ENCODE data around the gene ATRIP. TPM values are rescaled to one million over a fixed set of nuclear protein-coding genes. Genes with fewer than 3 reads are reported as not detected.
"Not testable (repeated sequence)": the region's sequence is repeated elsewhere in the genome, so short reads cannot be mapped to it uniquely, and the experiment has no call there.

ATRIP gene
- polyA plus RNA-seq, 1 donor (not counting 4 experiments of a cell fraction or from before 2014, with no cell fraction given), result 9.7 TPM

DNA sequence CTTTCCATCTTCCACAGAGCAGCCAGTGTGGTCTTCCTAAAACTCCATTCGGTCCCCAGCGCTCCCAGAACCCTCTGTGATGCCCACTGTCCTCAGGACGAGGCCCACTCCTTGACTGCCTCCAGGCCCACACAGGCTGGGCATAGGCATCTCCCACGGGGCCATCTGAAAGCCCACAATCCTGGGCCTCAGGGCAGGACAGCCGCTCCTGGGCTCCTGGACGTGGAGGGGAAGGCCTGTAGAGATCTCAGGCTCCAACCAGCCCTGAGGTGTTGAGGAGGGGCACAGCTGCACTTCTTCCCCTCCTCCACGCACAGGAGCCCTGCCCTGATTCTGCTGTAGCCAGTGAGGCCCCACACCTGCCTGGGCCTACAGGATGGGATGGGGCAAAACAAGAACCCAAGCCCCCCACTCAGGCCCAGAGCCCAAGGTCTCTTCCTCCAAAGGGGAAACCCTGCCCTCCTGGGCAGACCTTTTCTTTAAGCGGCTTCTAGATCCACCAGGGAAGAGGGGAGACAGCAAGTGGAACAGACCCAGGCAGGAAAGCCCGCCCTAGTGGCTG, 31.5 kb downstream of the ATRIP start:
- Histone ChIP-seq H3K36me3 (ENCODE audit: control insufficient read depth in 2 of 2, extremely low read depth in 1 of 2, insufficient read depth in 2 of 2, low read length in 2 of 2) (peaks cover 0 to 3% of the 10 kb centered on the region in 2 experiments), H3K9me3 (ENCODE audit: control insufficient read depth, low read depth, low read length) (no peaks in the 10 kb centered on the region), H3K9ac (ENCODE audit: control insufficient read depth, extremely low read depth, insufficient read depth, low read length) (no peak overlapping the region), H3K4me1 (ENCODE audit: control insufficient read depth, extremely low read depth, insufficient read depth, low read length) (peaks cover 11% of the 10 kb centered on the region), H4K20me1 (ENCODE audit: control insufficient read depth, extremely low read depth, insufficient read depth, low read length) (no peaks in the 10 kb centered on the region), H3K4me2 (ENCODE audit: control insufficient read depth, extremely low read depth, insufficient read depth, low read depth, low read length) (no peak overlapping the region), H3K27ac (ENCODE audit: control insufficient read depth, insufficient read depth, low read length) (no peak overlapping the region), H3K9me1 (ENCODE audit: control insufficient read depth, extremely low read depth, insufficient read depth, low read length) (no peaks in the 10 kb centered on the region), H2AFZ (ENCODE audit: control insufficient read depth, low read length) (no peak overlapping the region), H3K4me3 (ENCODE audit: control insufficient read depth in 2 of 3, extremely low read depth in 1 of 3, insufficient read depth in 2 of 3, low read depth in 1 of 3, low read length in 3 of 3) (no peak overlapping the region), H3K79me2 (ENCODE audit: control insufficient read depth, insufficient read depth, low read length) (no peaks in the 10 kb centered on the region), H3K27me3 (ENCODE audit: control insufficient read depth, extremely low read depth, insufficient read depth, low read length) (no peaks in the 10 kb centered on the region)
- FAIRE-seq (no peak), DNase-seq (ENCODE audit: low read depth, low spot score) (no peak)
- no peak for TF ChIP-seq EZH2 (IDR thresholded peaks at IDR 0.05; ENCODE audit: low read length)
- TF ChIP-seq, protein P1, sequence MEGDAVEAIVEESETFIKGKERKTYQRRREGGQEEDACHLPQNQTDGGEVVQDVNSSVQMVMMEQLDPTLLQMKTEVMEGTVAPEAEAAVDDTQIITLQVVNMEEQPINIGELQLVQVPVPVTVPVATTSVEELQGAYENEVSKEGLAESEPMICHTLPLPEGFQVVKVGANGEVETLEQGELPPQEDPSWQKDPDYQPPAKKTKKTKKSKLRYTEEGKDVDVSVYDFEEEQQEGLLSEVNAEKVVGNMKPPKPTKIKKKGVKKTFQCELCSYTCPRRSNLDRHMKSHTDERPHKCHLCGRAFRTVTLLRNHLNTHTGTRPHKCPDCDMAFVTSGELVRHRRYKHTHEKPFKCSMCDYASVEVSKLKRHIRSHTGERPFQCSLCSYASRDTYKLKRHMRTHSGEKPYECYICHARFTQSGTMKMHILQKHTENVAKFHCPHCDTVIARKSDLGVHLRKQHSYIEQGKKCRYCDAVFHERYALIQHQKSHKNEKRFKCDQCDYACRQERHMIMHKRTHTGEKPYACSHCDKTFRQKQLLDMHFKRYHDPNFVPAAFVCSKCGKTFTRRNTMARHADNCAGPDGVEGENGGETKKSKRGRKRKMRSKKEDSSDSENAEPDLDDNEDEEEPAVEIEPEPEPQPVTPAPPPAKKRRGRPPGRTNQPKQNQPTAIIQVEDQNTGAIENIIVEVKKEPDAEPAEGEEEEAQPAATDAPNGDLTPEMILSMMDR (optimal IDR thresholded peaks at IDR 0.05 in 1 of 3, IDR thresholded peaks at IDR 0.05 in 1 of 3, conservative IDR thresholded peaks at IDR 0.05 in 1 of 3; ENCODE audit: extremely low read depth in 1 of 3, insufficient read depth in 2 of 3, low read length in 3 of 3), result no peak
- dilution Hi-C loops (cut with MboI; ENCODE audit: extremely low pct_ligation_motif_present, low sequenced_read_pairs), result no loop called here

DNA sequence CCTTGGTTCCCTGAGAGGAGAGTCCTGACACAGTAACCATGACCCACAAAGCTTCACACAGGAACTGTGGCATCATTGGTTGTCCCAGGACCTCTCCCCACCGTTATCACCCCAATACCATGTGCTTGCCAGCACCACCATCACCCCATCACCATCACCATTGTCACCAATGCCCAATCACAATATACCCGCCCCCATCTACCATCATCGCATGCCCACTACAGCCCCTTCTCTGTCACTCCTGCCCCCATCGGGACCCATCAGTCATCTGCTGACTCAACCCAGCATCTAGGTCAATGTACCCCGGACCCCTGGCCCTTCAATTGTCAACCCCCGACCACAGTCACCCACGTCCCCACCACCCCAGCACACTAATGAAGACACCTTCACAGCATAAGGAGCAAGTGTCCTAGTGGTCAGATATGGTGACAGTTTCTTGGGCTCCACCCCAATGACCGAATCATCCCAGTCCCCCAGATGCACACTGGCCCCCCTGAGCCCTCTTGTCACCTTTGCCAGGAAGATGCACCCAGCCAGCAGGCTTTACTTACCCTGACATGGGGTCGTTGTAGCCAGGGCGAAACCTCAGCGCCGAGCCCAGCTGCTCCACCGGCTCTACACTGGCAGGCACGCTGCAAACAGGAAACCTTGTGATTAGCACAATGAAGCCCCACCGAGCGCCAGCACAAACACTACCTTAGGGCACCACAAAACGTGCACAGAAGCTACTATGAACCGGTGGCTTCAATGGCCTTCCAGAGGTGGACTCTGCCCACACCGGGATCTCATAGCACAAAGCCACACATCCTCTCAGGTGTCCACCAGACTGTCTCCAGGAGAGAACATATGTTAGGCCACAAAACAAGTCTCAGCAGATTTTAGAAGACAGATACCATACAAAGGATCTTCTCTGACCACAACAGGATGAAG, 32.4 kb downstream of the ATRIP start:
- TF ChIP-seq, protein P1 (optimal IDR thresholded peaks at IDR 0.05 in 1 of 3, IDR thresholded peaks at IDR 0.05 in 1 of 3, conservative IDR thresholded peaks at IDR 0.05 in 1 of 3; ENCODE audit: extremely low read depth in 1 of 3, insufficient read depth in 2 of 3, low read length in 3 of 3), result no peak
- no peak for TF ChIP-seq EZH2 (IDR thresholded peaks at IDR 0.05; ENCODE audit: low read length)
- no peak for DNase-seq (ENCODE audit: low read depth, low spot score)
- no peak overlapping the region for H3K9ac ChIP-seq (ENCODE audit: control insufficient read depth, extremely low read depth, insufficient read depth, low read length)
- H3K36me3 ChIP-seq (ENCODE audit: control insufficient read depth in 2 of 2, extremely low read depth in 1 of 2, insufficient read depth in 2 of 2, low read length in 2 of 2), result peaks cover 0 to 3% of the 10 kb centered on the region in 2 experiments
- no peak overlapping the region for H3K4me2 ChIP-seq (ENCODE audit: control insufficient read depth, extremely low read depth, insufficient read depth, low read depth, low read length)
- dilution Hi-C loops (cut with MboI; ENCODE audit: extremely low pct_ligation_motif_present, low sequenced_read_pairs), result no loop called here
- FAIRE-seq, result no peak
- H3K4me1 ChIP-seq (ENCODE audit: control insufficient read depth, extremely low read depth, insufficient read depth, low read length), result peaks cover 6% of the 10 kb centered on the region
- no peaks in the 10 kb centered on the region for H3K79me2 ChIP-seq (ENCODE audit: control insufficient read depth, insufficient read depth, low read length)
- no peak overlapping the region for H3K4me3 ChIP-seq (ENCODE audit: control insufficient read depth in 2 of 3, extremely low read depth in 1 of 3, insufficient read depth in 2 of 3, low read depth in 1 of 3, low read length in 3 of 3)
- no peaks in the 10 kb centered on the region for H4K20me1 ChIP-seq (ENCODE audit: control insufficient read depth, extremely low read depth, insufficient read depth, low read length)
- no peak overlapping the region for H3K27ac ChIP-seq (ENCODE audit: control insufficient read depth, insufficient read depth, low read length)
- no peaks in the 10 kb centered on the region for H3K27me3 ChIP-seq (ENCODE audit: control insufficient read depth, extremely low read depth, insufficient read depth, low read length)
- H2AFZ ChIP-seq (ENCODE audit: control insufficient read depth, low read length), result no peak overlapping the region
- H3K9me3 ChIP-seq (ENCODE audit: control insufficient read depth, low read depth, low read length), result no peaks in the 10 kb centered on the region
- no peaks in the 10 kb centered on the region for H3K9me1 ChIP-seq (ENCODE audit: control insufficient read depth, extremely low read depth, insufficient read depth, low read length)

DNA sequence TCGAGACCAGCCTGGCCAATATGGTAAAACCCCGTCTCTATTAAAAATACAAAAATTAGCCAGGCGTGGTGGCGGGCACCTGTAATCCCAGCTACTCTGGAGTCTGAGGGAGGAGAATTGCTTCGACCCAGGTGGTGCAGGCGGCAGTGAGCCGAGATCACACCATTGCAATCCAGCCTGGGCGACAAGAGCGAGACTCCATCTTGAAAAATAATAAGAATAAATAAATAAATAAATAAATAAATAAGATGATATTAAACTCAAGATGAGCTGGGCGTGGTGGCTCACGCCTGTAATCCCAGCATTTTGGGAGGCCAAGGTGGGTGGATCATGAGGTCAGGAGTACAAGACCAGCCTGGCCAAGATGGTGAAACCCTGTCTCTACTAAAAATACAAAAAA, 34.4 kb downstream of the ATRIP start:
- H3K4me2 ChIP-seq (ENCODE audit: control insufficient read depth, extremely low read depth, insufficient read depth, low read depth, low read length); H3K27ac ChIP-seq (ENCODE audit: control insufficient read depth, insufficient read depth, low read length); H3K4me3 ChIP-seq (ENCODE audit: control insufficient read depth in 2 of 3, extremely low read depth in 1 of 3, insufficient read depth in 2 of 3, low read depth in 1 of 3, low read length in 3 of 3); H3K36me3 ChIP-seq (ENCODE audit: control insufficient read depth in 2 of 2, extremely low read depth in 1 of 2, insufficient read depth in 2 of 2, low read length in 2 of 2); FAIRE-seq; H3K27me3 ChIP-seq (ENCODE audit: control insufficient read depth, extremely low read depth, insufficient read depth, low read length); H2AFZ ChIP-seq (ENCODE audit: control insufficient read depth, low read length); H3K4me1 ChIP-seq (ENCODE audit: control insufficient read depth, extremely low read depth, insufficient read depth, low read length); H4K20me1 ChIP-seq (ENCODE audit: control insufficient read depth, extremely low read depth, insufficient read depth, low read length); dilution Hi-C loops (cut with MboI; ENCODE audit: extremely low pct_ligation_motif_present, low sequenced_read_pairs); H3K9me1 ChIP-seq (ENCODE audit: control insufficient read depth, extremely low read depth, insufficient read depth, low read length); H3K9ac ChIP-seq (ENCODE audit: control insufficient read depth, extremely low read depth, insufficient read depth, low read length); H3K9me3 ChIP-seq (ENCODE audit: control insufficient read depth, low read depth, low read length); H3K79me2 ChIP-seq (ENCODE audit: control insufficient read depth, insufficient read depth, low read length); DNase-seq (ENCODE audit: low read depth, low spot score): not testable (repeated sequence)
